OCI-M1 (cell line): ENCODE data around the gene WDCP.
A peak's percentile ranks its signal among the peaks of the same experiment; 100 is the strongest.
"Not testable (repeated sequence)": the region's sequence is repeated elsewhere in the genome, so short reads cannot be mapped to it uniquely, and the experiment has no call there.

Experiments used
- DNase-seq: peaks from one replicate; lab custom pipeline; 2025; lab: John Stamatoyannopoulos, UW

WDCP gene

GRCh38 chr2:24022324-24022974, 24.7 kb downstream of the WDCP start:
- DNase-seq: no peak

GRCh38 chr2:24021122-24021998, 25.8 kb downstream of the WDCP start:
- peak; percentile 27 for DNase-seq

DNA sequence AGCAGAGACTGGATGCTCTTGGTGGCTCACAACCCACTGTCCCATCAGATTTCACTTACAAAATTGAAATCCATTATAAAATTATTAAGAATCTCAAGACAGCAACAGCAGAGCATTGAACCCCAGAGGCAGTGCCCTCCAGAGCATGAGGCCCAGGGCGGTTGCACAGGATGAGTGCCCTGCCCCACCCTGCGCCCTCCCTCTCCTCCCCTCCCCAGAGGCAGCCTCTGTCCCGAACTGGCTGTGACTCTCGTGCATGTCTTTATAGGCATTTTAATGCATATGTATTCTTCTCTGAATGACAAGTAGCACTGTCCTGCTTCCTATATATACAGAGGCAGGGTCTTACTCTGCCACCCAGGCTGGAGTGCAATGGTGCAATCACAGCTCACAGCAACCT, 26.9 kb downstream of the WDCP start:
- DNase-seq: no peak

DNA sequence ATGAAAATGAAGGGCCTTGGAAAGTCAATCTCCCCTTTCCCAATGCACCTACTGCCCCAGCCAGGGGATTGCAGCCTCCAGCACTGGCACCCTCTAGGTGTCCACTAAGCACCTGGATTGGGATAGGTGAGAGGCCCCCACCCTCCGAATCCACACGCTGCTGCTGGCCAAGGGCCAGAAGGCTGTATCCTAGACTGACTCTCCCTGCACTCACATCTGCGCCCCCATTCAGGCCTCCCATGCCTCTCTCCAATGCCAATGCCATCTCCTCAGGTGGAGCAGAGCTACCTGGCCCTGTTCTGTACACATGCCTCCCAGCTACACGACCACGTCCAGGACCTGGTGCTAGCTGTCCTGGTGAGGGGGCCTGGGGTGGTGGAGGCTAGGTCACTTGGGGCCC, 27.5 kb downstream of the WDCP start:
- no peak for DNase-seq

DNA sequence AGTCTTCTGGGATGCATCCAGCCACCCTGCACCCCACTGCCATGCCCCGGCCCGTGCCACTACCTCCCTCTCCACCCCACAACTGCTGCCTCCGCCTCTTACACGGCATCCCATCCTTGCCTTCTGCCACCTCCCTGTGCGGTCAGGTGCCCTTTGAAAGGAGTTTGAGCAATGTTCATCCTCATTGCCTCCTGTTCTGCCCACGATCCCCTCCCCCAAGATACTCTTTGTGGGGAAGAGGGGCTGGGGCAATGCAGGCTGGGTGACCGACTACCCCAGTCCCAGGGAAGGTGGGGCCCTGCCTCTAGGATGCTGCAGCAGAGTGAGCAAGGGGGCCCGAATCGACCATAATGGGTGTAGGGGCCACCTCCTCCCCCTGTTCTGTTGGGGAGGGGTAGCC, 28.9 kb downstream of the WDCP start:
- DNase-seq: no peak

DNA sequence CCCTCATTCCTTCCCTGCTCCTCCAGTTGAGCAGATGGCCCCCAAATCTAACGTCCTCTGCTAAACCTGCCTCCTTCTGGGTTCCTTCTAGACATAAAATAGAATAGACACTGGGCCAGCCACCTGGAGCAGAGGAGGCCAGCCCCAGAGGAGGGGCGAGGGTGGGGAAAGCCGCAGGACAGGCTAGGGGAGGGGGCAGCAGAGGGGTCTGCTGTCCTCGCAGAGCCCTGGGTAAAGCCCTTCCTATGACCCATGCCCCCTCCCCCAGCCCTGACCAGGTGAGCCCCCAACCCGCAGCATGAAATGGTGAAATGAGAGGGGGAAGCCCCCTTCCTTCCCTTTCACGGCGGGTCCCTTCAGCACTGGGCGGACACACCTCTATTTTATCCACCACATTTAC, 29.5 kb downstream of the WDCP start:
- DNase-seq: no peak

DNA sequence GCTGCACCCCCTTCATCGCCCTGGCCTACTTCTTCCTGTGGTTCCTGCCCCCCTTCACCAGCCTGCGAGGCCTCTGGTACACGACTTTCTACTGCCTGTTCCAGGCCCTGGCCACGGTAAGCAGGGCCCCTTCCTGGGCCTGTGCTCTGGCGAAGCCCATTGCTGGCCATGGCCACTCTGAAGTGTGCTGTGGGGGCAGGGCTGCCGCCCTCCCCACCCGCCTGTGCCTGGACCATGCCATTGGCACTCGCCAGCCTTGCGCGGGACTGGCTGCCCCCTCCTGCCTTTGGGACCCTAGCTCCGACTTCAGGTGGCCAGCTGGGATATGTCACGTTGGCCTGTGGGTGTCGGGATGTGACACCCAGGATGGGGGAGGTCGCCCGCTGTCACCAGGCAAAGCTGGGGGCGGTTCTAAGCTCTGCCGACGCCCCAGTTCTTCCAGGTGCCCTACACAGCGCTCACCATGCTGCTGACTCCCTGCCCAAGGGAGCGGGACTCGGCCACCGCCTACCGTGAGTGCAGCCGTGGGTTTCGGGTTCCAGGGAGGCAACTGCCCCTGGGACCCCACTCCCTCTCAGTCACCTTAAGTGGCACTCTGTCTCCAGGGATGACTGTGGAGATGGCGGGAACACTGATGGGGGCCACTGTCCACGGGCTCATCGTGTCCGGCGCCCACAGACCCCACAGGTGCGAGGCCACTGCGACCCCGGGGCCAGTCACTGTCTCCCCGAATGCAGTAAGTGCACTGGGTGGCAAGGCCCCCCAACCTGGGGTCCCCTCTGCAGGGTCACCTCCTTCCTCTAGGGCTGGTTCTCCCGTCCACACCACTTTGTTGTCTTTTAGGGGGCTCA, 30.1 kb downstream of the WDCP start:
- DNase-seq: no peak

DNA sequence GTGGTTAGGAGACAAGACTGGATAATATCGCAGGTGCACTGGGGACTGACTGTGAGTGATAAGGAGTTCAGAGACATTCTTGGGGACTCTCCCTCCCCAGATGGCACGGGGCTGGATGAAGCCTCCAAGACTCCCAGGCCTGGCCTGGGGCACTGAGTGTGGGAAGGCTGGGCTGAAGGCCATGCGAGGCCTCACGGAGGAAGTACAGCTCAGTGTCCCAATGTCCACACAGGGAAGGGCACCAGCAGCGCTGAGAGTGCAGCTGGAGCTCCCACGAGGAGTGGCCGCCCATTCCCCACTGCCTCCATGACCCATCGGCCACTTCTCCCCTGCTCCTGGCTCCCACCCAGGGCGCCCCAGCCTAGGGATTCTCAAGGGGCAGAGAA, 30.8 kb downstream of the WDCP start:
- no peak for DNase-seq

DNA sequence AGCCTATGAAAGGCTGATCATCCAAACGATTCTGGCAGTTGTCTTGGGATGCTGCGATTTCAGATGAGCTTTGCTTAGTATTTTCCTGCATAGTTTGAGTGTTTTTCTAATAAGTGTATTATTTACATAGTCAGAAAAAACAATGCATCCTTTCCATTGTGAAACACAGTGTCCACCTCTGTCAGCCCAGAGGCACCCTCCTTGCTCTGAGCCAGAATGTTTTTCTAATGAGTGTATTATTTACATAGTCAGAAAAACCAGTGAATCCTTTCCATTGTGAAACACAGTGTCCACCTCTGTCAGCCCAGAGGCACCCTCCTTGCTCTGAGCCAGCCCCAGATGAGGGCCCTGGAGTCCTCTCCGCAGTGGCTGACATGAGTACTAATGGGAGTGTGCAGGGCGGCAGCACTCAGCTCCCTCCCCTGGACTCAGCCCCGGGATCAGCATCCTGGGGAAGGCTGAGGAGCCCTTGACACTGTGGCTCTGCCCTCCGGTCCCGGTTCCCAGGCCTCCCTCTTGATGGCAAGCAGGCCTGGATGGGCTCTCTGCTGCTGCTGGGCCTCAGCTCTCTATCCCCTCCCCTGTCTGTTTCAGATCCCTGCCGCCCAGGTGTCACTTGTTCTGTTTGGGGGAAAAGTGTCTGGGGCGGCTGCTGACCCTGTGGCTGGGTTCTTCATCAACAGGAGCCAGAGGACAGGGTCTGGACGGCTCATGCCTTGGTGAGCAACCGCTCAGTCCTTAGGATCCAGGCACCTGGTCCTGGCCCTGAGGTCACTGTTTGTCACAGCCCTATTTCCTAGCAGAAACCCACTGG, 31.4 kb downstream of the WDCP start:
- DNase-seq: no peak

DNA sequence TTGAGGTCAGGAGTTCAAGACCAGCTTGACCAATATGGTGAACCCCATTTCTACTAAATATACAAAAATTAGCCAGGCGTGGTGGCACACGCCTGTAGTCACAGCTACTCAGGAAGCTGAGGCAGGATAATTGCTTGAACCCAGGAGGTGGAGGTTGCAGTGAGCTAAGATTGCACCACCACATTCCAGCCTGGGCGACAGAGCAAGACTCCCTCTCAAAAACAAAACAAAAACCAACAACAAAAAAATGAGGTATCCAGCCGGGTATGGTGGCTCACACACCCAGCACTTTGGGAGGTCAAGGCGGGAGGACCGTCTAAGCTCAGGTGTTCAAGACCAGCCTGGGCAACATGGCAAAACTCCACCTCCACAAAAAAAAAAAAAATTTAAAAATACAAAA, 32.3 kb downstream of the WDCP start:
- not testable (repeated sequence) for DNase-seq

GRCh38 chr2:24012521-24013188, 34.5 kb downstream of the WDCP start:
- DNase-seq: no peak

GRCh38 chr2:24011250-24012104, 35.7 kb downstream of the WDCP start:
- DNase-seq: peak; percentile 97

DNA sequence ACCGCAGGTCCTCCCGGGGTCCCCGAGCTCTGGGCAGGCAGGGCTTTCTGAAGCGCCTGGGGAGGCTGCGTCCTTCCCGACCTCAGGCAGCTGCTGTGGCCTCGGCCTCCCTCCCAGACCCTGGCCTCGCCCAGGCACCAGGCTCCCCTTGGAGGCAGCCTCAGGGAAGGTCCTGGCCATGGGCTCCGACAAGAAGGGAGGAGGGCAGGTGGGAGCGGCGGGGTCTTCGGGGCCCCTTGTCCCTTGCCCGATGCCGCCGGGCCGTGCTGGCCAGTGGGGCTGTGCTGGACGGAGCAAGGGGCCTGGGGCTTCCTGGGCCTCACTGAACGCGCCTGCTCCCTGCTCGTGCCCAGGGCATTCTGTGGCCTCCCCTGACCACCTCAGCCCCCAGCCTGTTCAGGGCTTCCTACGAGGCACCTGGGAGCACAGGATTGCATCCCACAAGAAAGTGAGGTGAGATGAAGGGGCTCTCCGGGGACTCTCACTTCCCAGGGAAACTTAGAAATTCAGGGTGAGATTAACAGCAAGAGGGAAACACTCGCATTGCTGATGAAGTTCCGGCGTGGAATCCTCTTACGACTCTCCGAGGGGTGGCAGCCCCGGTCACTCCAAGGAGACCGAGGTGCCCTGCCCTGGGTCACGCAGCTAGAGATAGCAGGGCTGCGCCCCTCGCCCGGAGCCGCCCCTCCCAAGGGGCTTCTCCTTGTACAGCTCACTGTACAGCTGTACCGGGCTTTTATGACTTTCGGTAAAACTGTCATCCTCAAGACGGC, 36.5 kb downstream of the WDCP start:
- DNase-seq: peak; percentile 90

DNA sequence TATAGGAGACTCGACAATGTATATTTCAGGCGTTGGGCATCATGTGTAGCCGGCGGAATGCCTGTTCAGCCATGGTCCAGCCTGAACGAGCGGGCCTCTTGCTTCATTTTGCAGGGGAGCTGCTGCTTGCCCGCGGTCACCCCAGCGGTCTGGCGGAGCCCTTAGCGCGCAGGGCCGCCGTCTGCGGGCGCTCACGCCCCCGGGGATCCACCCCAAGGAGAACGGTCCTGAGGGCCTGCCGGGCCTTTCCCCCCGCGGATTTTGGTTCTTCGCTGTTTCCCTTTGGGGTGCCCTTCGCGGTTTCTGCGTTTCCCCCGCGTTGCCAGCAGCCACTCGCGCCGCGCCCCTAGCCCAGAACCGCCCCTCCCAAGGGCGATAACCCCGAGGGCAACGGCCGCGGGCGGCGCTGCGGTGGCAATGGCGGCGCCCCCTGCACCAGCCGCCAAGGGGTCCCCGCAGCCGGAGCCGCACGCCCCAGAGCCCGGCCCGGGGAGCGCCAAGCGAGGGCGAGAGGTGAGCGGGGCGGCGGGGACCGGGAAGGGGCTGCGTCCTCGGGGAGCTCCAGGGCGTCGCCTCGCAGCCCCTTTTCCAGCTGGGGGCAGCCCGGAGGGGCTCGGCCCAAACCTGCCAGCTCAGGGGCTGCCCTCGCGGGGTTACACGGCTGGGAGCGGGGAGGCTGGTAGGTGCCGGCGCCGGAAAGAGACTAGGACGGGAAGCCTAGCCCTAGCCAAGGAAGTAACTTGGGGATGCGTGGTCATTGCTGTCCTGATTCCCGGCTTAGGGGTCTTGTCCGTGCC, 37.3 kb downstream of the WDCP start, which contains the start of gene MFSD2B:
TSS of gene MFSD2B (plus strand) at position 406 of the 797 bp plus-strand sequence. CDS start at position 418, 12 bp downstream.
- peak; percentile 75 for DNase-seq

GRCh38 chr2:24009367-24009679, 37.9 kb downstream of the WDCP start:
- DNase-seq: peak; percentile 48

GRCh38 chr2:24008672-24009366, 38.4 kb downstream of the WDCP start:
- DNase-seq: no peak

DNA sequence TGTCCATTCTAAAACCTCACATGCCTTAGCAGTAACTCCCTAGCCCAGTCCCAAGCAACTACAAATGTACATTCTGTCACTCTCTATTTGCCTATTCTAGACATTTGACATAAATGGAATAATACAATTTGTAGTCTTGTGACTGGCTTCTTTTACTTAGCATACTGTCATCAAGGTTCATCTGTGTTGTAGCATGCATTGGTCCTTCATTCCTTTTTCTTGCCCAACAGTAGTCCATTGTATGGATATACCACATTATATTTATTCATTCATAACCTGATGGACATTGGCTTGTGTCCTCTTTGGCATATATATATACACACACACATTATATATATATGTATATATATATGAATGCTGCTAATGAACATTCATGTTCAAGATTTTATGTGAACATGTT, 39.5 kb downstream of the WDCP start:
- DNase-seq: no peak

DNA sequence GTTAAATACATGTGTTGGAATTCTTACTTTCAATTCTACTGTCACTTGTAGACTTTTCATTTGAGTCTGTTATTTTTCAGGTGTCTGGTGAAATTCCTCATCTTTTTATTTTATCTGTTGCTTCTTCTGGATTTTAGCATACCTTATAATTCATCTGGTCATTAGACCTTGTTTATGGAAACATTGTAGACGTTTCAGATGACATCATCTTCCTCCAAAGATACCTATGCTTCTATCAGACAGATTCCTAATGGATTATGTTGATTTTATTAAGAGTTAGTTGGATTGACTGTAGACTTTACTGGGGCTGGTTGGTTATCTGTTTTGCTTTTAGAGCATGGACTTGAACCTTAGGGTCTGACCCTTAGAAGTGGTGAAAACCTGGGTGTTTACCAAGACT, 52.6 kb downstream of the WDCP start:
- no peak for DNase-seq
